Inflammatory macrophage treated with lipopolysaccharide for 1 hour (primary cell): ENCODE data around the gene PELI2.

ENCODE experiments used
- DNase-seq, 2 donors: peaks; one replicate each; pipeline ENCODE4 v3.0.0-alpha.2; 2020 to 2022

Gene PELI2

DNA sequence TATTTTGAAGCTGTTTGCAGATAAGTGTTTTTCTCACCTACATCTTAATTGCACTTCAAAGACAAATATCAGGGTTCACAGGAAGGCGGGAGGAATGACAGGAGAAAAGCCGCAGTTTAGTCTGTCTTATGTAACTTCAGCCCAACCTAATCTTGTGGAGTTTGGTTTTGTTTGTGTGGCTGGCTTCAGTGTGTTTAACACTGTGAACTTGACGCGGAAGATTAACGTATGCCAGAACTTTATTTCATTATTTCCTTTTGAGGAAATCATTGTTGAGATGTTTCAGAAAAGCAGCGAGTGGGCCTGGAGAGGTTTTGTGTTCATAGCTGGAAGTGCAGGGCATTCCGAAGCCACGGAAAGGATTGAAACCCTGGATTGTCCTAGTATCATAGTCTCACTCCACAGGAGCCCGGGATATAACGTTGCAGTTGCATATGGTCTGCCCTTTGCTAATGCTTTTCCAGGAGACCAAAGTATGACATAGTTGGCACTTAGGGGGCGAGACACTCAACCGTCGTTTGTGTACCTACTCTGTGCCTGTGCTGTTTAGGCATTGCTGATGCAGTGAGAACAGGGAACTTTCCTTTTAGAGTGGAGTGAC is 2.0 kb downstream of the PELI2 start:
- DNase-seq, result peak; percentile 23 to 24

DNA sequence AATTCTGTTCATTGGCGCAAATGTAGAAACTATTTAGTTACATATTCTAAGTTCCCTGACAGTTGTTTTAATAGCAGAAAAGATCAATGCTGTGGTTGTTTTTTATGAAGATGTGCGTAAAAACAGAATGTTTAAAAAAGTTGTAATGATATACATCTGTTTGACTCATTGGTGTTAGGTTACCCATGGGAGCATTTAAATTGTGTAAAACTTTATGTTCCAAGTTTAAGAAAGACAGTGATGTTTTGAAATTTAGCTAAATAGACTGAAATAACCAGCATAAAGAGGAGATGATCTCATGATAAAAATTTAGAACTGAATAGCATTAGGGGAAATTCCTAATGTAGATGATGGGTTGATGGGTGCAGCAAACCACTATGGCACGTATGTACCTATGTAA is 3.6 kb downstream of the PELI2 start:
- DNase-seq, result peak; percentile 55 to 58

DNA sequence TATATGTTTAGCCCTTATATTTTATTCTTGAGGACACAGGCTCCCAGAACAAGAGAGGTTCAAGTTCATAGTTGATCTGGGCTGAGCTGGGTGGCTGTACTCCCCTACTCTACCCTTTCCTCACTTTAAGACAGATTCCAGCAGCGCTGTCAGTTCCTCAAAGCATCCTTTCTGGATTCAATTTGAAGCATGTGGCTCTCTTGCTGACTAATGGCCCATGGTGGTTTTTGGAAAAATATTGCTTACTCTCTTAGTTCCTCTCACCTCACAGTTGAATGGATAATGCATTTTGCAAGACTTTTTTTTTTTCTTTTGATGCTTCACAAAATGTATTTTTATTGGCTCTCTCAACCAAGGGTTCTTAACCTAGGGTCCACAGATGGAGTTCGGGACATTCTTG is 4.1 kb downstream of the PELI2 start:
- DNase-seq, result peak; percentile 52 to 60

DNA sequence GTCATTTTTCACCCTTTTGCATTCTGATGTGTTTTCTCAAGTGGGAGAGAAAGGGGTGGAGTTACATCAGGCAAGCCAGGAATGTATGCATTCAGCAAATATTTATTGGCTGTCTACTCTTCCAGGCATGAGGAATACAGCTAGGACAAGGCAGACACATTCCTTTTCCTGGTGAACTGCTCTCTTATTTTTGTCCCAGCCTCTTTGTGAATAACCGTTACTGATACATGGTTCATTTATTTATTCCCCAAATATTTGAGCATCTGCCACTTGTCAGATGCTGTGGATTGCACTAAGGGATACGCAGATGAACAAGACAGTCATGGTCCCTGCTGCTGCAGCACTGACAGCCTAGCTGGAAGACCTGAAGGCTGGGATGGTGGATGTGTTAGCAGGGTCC is 6.1 kb downstream of the PELI2 start:
- DNase-seq, result no peak

DNA sequence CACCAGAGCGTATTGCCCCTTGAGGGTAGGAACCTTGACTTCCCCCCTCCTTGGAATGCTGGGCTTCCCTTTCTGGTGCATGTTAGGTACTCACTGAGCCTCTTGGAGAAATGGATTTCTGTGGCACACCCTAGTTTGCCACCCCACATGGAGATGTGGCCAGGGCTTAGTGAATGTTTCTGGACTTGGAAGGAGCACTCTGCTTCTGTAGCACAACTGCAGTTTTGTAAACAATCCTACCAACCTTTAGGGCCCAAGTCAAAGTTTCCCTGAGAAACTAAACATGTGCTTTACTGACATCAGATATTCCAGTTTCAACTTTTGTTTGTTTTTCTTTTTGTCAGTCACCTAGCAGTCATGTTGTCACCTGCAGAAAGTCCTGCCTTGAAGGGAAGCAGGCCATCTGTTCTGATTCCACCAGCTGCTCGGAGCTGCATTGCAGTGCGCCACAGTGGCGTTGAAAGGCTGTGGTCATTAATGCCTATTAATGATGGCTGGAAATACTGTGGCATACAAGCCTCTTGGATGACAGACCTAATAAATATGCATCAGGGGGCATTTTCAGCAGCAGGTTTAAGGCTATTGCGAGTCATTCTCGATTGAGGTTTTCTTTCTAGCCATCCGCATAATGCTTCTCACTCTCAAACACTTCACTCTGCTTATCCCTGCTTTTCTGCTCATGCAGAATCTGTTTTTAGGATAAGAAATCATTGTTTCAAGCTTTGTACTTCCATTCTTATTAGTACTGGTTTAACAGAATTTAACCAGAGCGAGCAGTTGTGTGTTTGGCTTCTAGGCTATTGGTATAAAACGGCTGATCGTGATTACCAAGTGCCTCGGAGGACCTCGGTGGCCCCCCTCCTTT is 7.8 kb downstream of the PELI2 start:
- no peak for DNase-seq

DNA sequence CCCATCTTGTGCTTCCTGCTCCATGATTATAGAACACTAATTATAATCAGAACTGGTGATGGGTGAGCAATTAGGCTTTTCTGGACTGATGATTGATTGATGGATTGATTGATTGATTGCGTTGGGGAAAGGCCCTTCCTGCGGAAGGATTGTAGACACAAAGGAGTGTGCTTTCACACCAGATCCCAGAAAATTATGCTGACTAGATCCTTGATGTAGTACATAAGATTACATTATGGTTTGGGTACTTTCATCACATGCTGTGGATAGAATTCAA is 8.4 kb downstream of the PELI2 start:
- no peak for DNase-seq

DNA sequence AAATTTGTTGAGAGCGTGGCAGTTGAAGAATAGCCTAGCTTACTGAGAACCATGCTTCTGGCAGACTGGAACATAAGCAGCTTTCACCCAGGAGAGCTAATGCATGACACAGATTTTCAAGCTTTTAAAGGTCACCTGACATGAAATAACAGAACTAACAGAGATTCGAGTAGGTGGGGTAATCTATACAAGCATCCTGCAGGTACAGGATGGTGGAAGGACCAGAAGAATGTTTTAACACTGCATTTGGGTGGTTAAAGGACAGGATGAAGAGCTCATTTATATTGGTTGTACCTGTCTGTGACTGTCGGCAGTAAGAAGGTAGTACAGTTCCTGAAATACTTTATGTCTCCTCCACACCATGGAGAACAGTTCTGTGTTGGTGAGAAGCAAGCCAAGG is 8.9 kb downstream of the PELI2 start:
- no peak for DNase-seq

DNA sequence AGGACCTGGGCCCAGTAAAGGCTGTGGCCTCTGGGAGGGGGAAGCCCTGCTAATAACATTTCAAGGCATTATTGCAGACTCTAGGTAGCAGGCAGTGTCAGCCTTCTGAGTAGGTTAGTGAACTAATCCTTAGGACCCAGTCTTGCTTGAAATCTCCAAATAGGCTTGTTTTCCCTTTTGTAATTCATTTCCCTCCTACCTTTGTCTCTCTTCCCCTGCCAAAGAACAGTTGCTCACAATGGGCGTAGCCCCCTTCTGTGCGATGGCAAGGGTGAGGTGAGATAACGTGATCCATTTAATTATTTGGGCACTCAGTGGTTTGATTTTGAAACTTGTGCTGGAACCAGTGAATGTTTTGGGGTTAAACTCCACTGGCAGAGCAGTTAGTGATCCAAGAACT is 10.9 kb downstream of the PELI2 start:
- DNase-seq, result no peak

DNA sequence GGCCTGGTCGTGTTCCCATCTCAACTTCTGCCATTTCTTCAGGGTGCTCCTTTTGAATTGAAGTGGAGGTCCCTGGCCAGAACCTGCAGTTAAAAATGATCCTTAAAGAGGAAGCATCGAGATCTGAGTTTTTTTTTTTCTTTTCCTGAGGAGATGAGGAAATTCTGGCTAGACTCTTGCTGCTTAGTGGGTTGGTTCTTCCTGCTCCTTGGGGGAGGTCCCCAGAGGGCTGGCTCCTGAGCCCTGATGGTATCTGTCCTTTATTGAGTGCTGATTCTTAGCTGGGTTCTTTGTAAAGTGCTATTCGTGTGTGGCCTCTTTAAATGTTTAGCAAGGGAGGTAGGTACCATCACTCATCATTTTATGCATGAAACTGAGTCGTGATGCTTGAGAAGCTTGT is 11.7 kb downstream of the PELI2 start:
- DNase-seq, result peak; percentile 61 to 67

DNA sequence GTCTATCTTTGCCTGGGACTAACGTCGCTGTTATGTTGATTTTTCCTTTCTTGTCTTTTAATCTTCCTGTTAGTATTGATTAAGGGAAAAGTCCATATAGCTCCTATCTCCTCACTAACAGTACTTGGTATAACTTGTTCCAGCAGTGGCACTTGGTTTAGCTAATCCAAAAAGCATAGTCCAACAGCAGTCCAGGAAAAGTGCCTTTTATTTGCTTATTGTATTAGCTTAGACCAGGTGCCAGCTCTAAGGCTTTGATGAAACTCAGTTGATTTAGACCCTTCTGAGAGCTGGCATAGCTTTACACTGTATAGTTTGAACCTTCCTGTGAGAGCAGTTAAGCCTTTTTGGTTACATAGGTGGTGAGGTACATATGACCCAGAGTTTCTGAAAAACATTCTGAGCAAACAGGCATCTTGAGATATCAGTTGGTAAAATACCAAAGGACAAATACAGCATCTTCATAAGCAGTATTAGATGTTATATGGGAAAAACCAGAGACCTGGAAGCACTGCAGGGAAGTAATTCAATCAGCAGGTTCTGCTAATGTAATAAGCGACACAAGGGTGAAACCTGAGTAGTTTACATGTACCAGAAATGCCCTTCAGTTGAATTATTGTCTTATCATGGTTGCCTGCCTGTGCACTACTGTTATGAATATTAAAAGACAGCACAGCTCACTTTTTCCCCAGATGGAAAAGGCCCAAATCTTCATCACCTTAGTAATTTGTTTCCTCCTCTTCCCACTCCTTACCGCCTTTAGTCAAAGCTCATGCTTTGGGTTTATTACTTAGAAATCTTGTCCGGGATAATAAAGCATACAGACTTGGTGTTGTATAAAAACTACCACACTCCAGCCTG is 13.0 kb downstream of the PELI2 start:
- DNase-seq, result no peak

DNA sequence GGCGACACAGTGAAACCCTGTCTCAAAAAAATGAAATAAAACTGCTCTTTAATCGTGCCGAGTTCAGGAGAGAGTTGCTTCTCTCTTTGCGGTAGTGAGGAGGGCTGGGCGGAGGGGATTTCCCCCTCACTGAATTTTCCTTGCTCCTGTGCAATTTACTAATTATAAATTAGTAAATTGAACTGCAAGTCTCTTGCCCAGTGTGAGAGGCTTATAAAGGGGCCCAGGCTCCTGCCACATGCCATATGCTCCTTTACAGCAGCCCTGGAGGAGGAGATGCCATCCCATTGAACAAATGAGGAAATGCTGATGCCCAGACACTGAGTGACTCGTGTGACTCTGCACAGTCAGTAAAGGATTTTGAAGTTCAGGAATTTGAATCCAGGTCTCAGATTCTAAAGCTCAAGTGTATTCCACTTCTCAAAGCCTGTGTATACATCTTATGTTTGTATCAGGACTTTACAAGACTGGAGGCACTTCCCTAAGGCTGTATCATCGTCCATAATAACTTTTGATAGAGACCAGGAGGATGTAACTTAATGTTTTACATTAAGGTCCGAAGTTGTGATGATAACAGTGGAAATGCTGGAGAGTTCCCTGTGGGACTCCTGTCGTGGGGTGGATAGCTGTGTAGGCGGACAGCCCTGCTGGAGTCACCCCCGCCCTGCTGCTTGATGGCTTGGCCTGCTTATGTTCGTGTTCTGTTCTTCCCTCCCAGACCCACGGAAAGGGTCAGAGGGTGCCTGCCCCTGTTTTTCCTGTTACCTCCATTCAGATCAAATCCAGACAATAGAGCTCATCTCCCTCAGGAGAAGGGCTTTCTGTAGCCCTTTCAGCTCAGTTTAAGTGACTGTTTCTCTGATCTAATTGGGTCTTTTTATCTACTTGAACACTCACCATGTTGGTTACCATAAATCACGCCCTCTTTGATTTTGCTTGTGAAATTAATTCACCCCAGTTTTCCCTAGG is 13.9 kb downstream of the PELI2 start:
- DNase-seq, result no peak

DNA sequence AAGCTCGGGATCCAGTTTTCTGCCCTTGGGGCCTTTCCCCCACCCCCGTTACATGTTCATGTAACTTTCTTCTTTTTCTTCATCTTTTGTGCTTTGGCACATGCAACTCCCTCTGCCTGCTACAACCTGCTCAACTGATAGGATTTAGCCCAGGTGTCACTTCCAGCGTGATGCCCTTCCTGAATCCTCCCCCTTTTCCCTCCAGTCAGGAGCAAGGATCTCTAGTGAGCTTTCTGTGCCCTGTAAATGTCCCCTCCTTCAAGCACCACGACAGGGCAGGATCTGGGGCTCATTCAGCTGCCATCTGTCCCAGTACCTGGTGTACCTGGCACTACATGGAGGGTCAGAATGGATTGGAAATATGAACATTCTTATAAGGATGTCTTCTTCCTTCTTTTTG is 15.3 kb downstream of the PELI2 start:
- DNase-seq, result no peak

DNA sequence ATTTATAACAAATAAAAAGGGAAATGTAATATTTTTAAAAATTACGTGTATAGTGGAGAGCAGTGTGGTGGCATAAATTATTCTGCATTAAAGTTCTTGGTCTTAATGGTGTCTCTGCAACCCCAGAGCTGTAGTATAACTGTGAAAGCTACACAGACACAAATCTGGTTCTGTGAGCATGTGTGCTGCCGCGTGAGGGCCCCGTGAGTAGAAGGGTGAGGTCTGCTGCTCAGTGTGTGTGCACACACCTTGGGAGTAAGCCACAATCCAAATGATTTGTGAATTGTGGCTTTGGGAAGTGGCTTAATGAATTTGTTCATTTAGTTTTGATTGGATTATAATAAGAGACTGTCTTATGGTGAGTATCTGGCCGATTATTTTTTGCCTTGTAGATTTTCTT is 16.8 kb downstream of the PELI2 start:
- DNase-seq, result no peak

DNA sequence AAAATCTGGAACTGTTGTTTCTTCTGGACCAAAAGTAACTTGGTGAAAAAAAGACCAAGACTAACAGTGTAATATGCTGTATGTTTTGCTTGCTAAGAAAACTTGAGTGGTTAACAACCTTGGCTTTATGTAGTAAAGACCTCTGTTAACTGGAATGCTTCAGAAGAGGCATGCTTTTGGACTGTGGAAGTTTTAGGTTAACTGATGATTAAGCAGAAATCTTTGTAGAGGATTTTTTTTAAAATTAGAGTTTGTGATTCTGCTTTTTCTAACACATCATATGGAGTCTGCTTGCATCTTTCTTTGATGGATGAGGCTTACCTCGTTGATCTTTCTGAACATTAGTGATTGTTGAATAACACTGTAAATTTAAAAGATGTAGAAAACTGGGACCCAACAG is 17.5 kb downstream of the PELI2 start:
- no peak for DNase-seq

DNA sequence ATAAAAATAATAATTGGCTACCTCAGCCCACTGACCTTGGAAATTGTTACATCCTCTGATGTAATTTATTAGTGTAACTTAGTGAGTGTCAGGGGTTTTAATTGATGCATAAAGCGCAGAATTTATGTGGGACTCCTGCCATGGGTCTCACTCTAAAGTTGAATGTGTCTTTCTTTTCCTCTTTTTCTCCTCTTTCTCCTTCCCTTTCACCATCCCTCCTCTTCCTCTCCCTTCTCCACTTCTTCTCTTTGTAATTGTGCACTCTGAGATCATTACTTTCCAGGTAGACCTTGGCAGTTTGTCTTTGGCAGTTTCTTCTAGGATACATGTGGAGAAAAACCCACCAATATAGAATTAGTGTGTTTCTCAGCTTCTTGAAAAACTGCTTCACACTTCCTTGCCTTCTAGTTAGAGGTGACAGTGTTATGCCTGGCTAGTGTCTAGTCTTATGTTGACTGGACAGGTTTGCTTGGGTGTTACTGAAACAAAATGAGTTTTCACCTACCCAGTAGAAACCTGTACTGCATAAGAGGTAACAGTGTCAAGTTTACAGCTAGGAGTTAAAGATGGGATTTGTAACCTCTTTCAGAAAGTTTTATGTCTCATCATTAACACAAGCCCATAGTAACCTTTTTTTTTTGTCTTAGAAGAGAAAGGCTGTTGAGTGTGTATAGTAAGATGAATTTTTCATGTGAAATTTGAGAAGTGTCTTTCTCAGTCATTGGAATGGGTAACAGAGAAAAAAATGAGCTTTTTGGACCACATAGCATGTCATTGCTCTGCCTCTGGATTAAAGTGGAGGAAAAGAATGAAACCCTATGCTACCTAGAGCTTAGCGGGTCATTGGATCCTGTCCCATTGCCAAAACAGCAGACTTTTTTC is 18.6 kb downstream of the PELI2 start:
- no peak for DNase-seq

DNA sequence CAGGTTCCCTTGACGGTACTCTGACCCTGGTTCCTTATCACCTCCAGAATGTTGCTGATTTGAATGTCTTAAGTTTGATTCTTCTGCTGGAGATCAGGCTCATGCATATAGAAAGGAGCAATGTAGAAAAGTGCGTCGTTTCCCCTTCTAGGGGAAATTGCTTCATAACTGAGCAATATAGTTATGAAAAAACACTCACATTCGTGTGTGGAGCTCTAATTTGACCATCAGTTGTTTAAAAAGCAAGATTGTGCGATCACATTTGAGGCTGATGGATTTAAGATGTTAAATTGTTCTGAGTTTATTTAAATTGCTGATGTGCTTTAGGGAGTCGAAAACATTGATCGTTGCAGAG is 19.2 kb downstream of the PELI2 start:
- DNase-seq, result no peak

DNA sequence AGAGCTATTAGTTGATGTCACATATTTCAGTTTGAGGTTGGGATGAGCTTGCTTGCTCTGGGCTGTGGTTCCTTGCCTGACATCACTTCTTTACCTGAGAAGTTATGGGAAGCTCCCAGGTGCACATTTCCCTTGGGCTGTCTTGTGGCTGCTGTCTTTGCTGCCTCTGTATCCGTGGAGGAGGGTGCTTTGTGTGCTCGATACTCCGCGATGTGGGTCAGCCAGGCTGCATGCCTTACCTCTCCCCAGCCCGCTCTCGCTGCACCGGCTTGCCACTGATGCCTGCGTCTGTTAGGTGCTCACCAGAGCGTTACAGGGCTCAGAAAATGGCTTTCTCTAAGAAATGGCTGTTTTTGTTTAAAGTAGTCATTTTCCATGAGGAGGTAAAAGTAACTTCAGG is 19.6 kb downstream of the PELI2 start:
- DNase-seq, result no peak

DNA sequence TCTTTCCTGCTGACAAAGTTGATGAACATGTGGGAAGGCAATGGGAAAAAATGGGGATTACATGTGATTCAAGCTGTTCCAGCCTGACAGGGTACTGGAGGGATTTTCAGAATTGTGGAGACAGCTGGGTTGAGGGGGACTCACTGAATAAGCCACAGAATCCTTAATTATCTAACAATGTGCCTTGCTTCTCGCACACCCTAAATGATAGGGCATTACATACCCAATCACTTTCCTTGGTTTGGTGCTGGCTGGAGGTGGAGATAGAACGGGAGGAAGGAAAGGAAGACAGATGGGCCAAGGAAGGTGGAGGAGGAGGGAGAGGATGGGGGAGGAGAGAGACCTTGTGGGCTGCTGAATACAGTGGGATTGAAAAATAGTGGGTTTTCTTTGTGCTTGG is 20.7 kb downstream of the PELI2 start:
- DNase-seq, result no peak

DNA sequence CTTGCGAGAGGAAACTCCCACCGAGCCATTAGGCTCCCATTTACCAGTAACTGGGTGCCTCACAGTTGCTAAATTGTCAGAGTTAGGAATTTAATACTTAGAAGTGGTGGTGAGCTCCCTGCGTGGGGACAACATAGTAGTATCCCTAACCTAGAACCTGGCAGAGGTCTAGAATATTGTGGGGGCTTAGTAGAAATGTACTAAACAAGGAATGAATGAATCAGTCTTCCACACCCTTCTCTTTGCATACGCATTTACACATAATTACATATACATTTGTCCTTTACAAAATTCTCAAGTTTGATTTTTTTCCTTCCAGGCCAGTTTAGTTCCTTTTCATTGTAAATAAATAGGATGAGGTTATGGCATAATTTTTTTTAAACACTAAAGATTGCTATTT is 24.1 kb downstream of the PELI2 start:
- no peak for DNase-seq

DNA sequence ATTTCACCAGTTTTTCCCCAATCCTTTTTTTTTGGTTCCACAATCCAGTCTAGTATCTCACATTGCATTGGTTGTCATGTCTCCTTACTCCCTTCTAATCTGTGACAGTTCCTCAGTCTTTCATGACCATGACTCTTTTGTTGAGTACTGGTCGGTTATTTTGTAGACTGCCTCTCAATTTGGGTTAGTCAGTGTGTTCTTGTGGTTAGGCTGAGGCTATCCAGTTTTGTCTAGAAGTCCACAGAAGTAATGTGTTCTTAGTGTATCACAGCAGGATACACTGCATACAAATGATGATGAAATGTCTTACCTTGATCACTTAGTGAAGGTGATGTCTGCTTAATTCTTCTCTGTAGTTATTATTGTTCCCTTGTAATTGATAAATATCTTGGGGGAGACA is 24.8 kb downstream of the PELI2 start:
- no peak for DNase-seq

DNA sequence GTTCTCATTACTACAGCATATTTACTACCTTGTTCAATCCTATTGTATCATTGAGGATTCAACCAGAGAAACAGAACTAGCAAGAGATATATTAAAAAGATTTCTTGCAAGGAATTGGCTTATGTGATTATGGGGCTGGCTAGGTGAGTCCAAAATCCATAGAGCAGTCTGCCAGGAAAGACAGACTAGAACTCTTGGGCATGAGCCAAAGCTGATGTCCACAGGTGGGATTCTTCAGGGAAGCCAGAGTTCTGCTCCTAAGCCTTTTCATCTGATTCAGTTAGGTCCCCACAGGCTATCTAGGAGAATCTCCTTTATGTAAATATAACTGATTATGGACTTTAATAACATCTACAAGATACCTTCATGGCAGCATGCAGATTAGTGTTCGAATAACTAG is 26.0 kb downstream of the PELI2 start:
- DNase-seq, result no peak
